ENCODE data around the gene SPATS2. TPM values are rescaled to one million over a fixed set of nuclear protein-coding genes. Genes with fewer than 3 reads are reported as not detected.

SPATS2 gene
- total RNA-seq, 2 experiments from 2014 or later, result 8.7 to 9.6 TPM

DNA sequence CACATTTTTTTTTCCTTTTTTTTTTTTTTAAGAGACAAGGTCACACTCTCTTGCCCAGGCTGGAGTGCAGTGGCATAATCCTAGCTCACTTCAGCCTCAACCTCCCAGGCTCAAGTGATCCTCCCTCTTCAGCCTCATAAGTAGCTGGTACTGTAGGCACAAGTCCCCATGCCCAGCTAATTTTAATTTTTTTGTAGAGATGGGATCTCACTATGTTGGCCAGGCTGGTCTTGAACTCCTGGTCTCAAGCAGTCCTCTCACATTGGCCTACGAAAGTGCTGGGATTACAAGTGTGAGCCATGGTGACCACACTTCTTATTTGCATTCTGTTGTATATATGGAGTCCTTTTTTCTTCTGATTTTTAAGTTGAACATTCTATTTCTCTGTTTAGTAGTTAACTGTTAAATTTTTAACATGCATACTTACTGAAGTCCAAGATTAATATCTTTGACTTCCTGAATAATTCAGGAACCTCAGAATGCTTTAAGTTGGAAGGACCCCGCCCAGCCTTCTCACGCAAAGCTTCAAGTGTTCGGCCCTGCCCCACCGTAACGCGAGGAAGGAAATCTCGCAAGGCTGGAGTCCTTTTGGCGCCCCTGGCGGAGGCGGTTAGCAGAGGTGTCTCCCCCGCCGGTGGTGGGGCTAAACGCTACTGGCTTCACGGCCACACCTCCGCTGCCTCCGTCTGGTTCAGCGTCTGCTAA lies 21.6 kb downstream of the SPATS2 start:
- CTCF ChIA-PET, result interaction anchor here (0.7 to 1.6 kb wide), 4 partner anchors 22 to 451 kb away, joined by 3 to 5 read pairs (median 3); no protein-coding TSS in a partner anchor
- intact Hi-C loops (cut with micrococcal nuclease), result loop anchor here (2.0 kb wide), 1 partner anchor 22 kb away; the partner anchor contains the start of gene SPATS2
- Mint-ChIP-seq H3K9me3 (no peaks in the 10 kb centered on the region), H3K27ac (no peak overlapping the region), H3K27me3 (ENCODE audit: low read depth) (no peaks in the 10 kb centered on the region), H3K4me1 (ENCODE audit: low read depth) (peaks cover 4% of the 10 kb centered on the region), H3K36me3 (ENCODE audit: low read depth) (no peaks in the 10 kb centered on the region), H3K4me3 (peak overlapping the region; percentile 45)
- DNase-seq, result peak; percentile 78

DNA sequence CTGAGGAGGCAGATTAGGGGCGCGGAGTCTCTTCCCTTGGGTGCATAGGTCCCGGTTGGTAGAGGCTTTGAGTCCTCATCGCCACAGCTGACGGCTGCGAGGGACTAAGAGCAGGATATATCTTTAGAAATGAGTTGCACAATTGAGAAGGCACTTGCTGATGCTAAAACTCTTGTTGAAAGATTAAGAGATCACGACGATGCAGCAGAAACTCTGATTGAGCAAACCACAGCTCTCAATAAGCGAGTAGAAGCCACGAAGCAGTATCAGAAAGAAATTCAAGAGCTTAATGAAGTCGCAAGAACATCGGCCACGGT lies 22.1 kb downstream of the SPATS2 start:
- no peaks in the 10 kb centered on the region for H3K36me3 Mint-ChIP-seq (ENCODE audit: low read depth)
- peak overlapping the region; percentile 45 for H3K4me3 Mint-ChIP-seq
- peaks cover 4% of the 10 kb centered on the region for H3K4me1 Mint-ChIP-seq (ENCODE audit: low read depth)
- H3K27me3 Mint-ChIP-seq (ENCODE audit: low read depth), result no peaks in the 10 kb centered on the region
- no peaks in the 10 kb centered on the region for H3K9me3 Mint-ChIP-seq
- no peak overlapping the region for H3K27ac Mint-ChIP-seq
- CTCF ChIA-PET, result interaction anchor here (0.6 to 1.6 kb wide), 6 partner anchors 21 to 451 kb away, joined by 3 to 5 read pairs (median 3); no protein-coding TSS in a partner anchor
- DNase-seq, result no peak
- intact Hi-C loops (cut with micrococcal nuclease), result loop anchor here (2.0 kb wide), 1 partner anchor 23 kb away; the partner anchor contains the start of gene SPATS2

DNA sequence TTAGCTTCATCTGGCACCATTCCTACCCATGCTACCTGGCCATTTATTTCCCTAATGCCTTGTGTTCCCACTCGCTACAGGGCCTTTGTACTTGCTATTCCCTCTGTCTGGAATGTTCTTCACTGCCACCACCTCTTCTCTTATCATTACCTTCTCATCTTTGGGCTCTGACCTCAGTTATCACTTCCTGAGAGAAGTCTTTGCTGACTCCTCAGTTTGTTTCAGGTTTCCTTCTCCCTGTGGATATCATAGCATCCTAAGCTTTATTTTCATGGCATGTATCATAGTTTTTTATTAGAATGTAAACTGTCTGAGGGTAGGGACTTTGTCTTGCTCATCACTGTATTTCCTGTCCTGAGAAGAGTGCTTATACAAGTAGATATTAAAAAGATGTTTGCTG lies 29.7 kb downstream of the SPATS2 start:
- Mint-ChIP-seq H3K36me3 (ENCODE audit: low read depth) (no peaks in the 10 kb centered on the region), H3K4me1 (ENCODE audit: low read depth) (no peaks in the 10 kb centered on the region), H3K4me3 (no peak overlapping the region), H3K27me3 (ENCODE audit: low read depth) (no peaks in the 10 kb centered on the region), H3K9me3 (no peaks in the 10 kb centered on the region), H3K27ac (no peak overlapping the region)
- intact Hi-C loops (cut with micrococcal nuclease), result no loop called here
- no peak for DNase-seq
- CTCF ChIA-PET, result interaction anchor here (0.6 to 1.5 kb wide), 5 partner anchors 8 to 248 kb away, joined by 3 to 6 read pairs (median 3); partner anchors contain the start of gene DNAJC22

DNA sequence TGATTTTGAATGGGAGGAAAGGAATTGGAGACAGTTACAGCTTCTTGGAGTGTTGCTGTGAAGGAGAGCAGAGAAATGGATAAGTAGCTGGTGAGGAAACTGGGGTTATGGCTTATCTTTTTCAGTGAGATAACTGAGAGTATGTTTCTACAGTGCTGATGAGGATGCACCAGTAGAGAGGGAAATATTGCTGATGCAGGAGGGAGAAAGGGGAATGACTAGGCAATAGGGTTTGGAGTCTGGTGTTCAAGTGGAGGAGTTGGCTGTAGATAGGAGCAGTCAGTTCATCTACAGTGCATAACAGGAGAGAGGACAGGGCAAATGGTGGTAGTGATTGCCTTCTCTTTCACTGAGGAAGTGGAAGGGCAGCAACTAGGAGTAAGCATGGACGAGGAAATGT lies 33.0 kb downstream of the SPATS2 start:
- intact Hi-C loops (cut with micrococcal nuclease), result no loop called here

DNA sequence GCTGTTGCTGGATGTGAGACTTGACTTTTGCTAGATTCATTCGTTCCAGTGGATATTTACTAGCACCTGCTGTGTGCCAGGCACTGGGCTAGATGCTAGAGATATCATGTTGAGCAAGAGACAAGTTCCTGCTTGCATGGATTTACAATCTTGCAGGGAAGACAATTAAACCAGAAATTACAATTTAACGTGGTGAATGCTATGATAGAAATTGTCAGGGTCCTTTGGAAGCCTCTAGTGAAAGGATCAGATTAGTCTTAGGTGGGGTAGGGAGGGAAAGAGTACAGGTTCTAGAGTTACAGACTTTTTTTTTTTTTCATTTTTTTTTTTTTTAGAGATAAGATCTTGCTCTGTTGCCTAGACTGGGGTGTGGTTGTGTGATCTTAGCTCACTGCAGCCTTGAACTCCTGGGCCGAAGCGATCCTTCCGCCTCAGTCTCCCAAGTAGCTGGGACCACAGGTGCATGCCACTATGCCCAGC lies 36.7 kb downstream of the SPATS2 start:
- Mint-ChIP-seq H3K27me3 (ENCODE audit: low read depth) (no peaks in the 10 kb centered on the region), H3K27ac (no peak overlapping the region), H3K4me1 (ENCODE audit: low read depth) (peaks cover 9% of the 10 kb centered on the region), H3K4me3 (no peak overlapping the region), H3K9me3 (no peaks in the 10 kb centered on the region), H3K36me3 (ENCODE audit: low read depth) (no peaks in the 10 kb centered on the region)
- CTCF ChIA-PET, result interaction anchor here (0.7 to 1.2 kb wide), 2 partner anchors 46 to 240 kb away, joined by 4 read pairs; no protein-coding TSS in a partner anchor
- no peak for DNase-seq
- intact Hi-C loops (cut with micrococcal nuclease), result no loop called here

More for the DNA sequence above, 33.0 kb downstream of the SPATS2 start:
- peaks cover 9% of the 10 kb centered on the region for H3K4me1 Mint-ChIP-seq (ENCODE audit: low read depth)
- H3K36me3 Mint-ChIP-seq (ENCODE audit: low read depth), result no peaks in the 10 kb centered on the region
- CTCF ChIA-PET, result interaction anchor here (1.2 to 1.6 kb wide), 2 partner anchors 42 to 118 kb away, joined by 3 to 5 read pairs; no protein-coding TSS in a partner anchor
- DNase-seq, result no peak
- H3K27me3 Mint-ChIP-seq (ENCODE audit: low read depth), result no peaks in the 10 kb centered on the region
- H3K27ac Mint-ChIP-seq, result no peak overlapping the region
- no peak overlapping the region for H3K4me3 Mint-ChIP-seq
- H3K9me3 Mint-ChIP-seq, result no peaks in the 10 kb centered on the region

DNA sequence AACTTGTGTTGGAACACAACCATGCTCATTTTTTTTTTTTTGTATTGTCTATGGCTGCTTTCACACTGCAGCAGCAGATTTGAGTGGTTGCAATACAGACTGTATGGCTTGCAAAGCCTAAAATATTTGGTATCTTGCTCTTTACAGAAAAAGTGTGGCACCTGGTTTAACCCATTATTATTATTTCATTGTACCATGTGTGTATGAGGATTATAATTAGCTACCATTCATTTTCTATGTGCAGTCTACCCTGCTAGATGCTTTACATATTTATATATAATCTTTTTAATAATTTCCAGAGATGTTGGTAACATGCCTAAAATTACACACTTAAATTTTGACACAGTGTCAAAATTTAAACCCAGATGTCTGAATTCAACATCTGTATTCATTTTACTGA lies 37.7 kb downstream of the SPATS2 start:
- no peak overlapping the region for H3K4me3 Mint-ChIP-seq
- CTCF ChIA-PET, result interaction anchor here (0.5 to 1.4 kb wide), 3 partner anchors 8 to 223 kb away, joined by 3 read pairs; no protein-coding TSS in a partner anchor
- no peaks in the 10 kb centered on the region for H3K36me3 Mint-ChIP-seq (ENCODE audit: low read depth)
- intact Hi-C loops (cut with micrococcal nuclease), result no loop called here
- no peaks in the 10 kb centered on the region for H3K27me3 Mint-ChIP-seq (ENCODE audit: low read depth)
- DNase-seq, result no peak
- no peaks in the 10 kb centered on the region for H3K9me3 Mint-ChIP-seq
- peaks cover 9% of the 10 kb centered on the region for H3K4me1 Mint-ChIP-seq (ENCODE audit: low read depth)
- no peak overlapping the region for H3K27ac Mint-ChIP-seq

DNA sequence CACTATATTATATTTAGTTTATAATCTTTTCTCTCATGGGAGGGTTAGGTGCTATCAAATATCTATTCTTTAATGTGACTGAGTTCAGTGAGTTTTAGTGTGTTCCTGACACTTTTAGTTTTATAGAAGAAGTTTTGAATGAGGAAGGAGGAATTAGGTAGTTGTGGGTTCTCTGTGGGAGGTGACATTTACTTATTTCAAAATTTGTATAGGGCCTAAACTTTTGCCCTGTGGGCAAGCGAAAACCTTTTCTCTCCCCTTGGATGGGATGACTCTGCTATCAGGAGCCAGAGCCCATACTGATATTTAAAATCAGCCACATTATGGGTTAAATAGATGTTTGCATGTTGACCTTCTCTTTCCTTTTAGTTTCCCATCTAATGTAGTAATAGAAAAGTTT lies 43.6 kb downstream of the SPATS2 start:
- H3K27ac Mint-ChIP-seq, result no peak overlapping the region

DNA sequence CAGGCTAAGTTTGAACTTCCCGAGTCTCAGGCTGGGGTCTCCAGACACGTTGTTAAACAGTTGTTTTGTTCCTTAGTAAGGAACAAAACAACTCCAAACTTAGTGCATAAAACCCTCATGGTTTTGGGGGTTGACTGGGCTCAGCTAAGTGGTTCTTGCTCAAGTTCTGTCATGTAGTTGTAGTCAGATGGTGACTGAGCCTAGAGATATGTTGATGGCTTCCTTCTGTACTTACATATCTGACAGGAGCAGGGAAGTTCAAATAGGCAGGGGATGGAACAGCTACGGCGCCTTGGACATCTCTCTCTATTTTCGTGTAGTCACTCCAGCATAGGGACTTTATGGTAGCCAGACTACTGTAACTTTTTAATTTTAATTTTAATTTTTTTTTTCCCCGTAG lies 45.7 kb downstream of the SPATS2 start:
- Mint-ChIP-seq H3K36me3 (ENCODE audit: low read depth) (no peaks in the 10 kb centered on the region), H3K9me3 (no peaks in the 10 kb centered on the region), H3K4me1 (ENCODE audit: low read depth) (no peaks in the 10 kb centered on the region), H3K4me3 (no peak overlapping the region), H3K27me3 (ENCODE audit: low read depth) (no peaks in the 10 kb centered on the region), H3K27ac (no peak overlapping the region)
- CTCF ChIA-PET, result interaction anchor here (0.6 to 3.9 kb wide), 3 partner anchors 9 to 1091 kb away, joined by 4 to 16 read pairs (median 4); no protein-coding TSS in a partner anchor
- no peak for DNase-seq
- intact Hi-C loops (cut with micrococcal nuclease), result no loop called here

More for the DNA sequence above, 43.6 kb downstream of the SPATS2 start:
- Mint-ChIP-seq H3K9me3 (no peaks in the 10 kb centered on the region), H3K4me1 (ENCODE audit: low read depth) (no peaks in the 10 kb centered on the region), H3K4me3 (no peak overlapping the region), H3K36me3 (ENCODE audit: low read depth) (no peaks in the 10 kb centered on the region), H3K27me3 (ENCODE audit: low read depth) (no peaks in the 10 kb centered on the region)
- intact Hi-C loops (cut with micrococcal nuclease), result no loop called here
- CTCF ChIA-PET, result interaction anchor here (0.6 to 1.0 kb wide), 2 partner anchors 21 to 60 kb away, joined by 3 to 6 read pairs; no protein-coding TSS in a partner anchor
- no peak for DNase-seq

DNA sequence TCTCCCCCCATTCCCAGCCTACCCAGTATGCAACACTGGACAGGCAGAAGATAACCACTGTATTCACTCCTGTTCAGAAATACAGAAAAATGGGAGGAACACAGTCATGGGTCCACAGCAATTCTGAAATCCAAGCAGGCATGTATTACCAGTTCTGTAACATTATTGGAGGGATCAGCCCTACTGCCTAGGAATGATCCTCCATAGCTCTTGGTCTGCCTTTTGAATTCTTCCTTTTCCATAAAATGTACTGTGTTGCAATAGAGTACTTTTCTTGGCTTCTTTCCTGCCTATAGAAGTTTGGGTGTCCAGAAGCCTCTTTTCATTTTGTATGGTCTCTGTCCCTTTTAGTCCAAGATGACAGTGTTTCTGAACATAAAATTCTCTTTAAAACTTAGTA lies 46.5 kb downstream of the SPATS2 start:
- intact Hi-C loops (cut with micrococcal nuclease), result no loop called here
- H3K4me3 Mint-ChIP-seq, result no peak overlapping the region
- CTCF ChIA-PET, result interaction anchor here (3.9 kb wide), 1 partner anchor 56 kb away, joined by 16 read pairs; no protein-coding TSS in a partner anchor

DNA sequence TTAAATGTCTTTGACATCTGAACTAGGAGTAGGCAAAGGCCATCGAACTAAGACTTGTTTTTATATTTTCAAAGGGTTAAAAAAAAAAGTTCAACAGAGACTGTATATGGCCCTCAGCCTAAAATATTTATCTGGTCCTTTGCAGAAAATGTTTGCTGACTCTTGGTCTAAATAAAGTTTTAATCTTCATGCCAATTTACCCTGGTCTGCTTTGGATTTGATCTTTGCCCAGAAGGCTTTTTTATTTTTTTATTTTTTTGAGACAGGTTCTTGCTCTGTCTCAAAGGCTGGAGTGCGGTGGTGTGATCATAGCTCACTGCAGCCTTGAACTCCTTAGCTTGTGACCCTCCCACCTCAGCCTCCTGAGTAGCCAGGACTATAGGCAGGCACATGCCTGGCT lies 47.1 kb downstream of the SPATS2 start:
- Mint-ChIP-seq H3K27me3 (ENCODE audit: low read depth) (no peaks in the 10 kb centered on the region), H3K4me1 (ENCODE audit: low read depth) (no peaks in the 10 kb centered on the region)
- CTCF ChIA-PET, result interaction anchor here (3.9 kb wide), 1 partner anchor 56 kb away, joined by 16 read pairs; no protein-coding TSS in a partner anchor

More for the DNA sequence above, 46.5 kb downstream of the SPATS2 start:
- Mint-ChIP-seq H3K36me3 (ENCODE audit: low read depth) (no peaks in the 10 kb centered on the region), H3K9me3 (no peaks in the 10 kb centered on the region), H3K4me1 (ENCODE audit: low read depth) (no peaks in the 10 kb centered on the region), H3K27ac (no peak overlapping the region), H3K27me3 (ENCODE audit: low read depth) (no peaks in the 10 kb centered on the region)
- DNase-seq, result no peak

DNA sequence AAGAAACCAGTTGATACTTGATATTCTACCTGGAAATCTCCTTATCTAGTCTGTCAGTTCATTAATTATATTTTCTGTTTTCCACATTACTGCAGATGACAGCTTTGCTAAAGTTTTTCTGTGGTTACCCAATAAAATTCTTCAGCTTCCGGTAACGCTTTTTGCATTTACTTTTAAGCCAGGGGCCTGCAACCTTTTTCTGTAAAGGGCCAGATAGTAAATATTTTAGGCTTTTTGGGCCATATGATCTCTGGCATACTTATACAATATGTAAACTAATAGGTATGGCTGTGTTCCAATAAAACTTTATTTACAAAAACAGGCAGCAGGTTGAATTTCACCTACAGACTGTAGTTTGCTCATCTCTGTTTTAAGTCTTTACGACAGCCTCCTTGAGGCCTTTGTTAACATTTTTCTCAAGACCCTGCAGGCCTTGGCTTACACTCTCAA lies 48.3 kb downstream of the SPATS2 start:
- H3K36me3 Mint-ChIP-seq (ENCODE audit: low read depth), result no peaks in the 10 kb centered on the region
- H3K27me3 Mint-ChIP-seq (ENCODE audit: low read depth), result no peaks in the 10 kb centered on the region
- no peak overlapping the region for H3K4me3 Mint-ChIP-seq
- CTCF ChIA-PET, result interaction anchor here (3.9 kb wide), 1 partner anchor 57 kb away, joined by 16 read pairs; no protein-coding TSS in a partner anchor
- intact Hi-C loops (cut with micrococcal nuclease), result no loop called here
- H3K27ac Mint-ChIP-seq, result no peak overlapping the region
- DNase-seq, result no peak
- H3K4me1 Mint-ChIP-seq (ENCODE audit: low read depth), result no peaks in the 10 kb centered on the region
- no peaks in the 10 kb centered on the region for H3K9me3 Mint-ChIP-seq

More for the DNA sequence above, 47.1 kb downstream of the SPATS2 start:
- intact Hi-C loops (cut with micrococcal nuclease), result no loop called here
- DNase-seq, result no peak
- Mint-ChIP-seq H3K36me3 (ENCODE audit: low read depth) (no peaks in the 10 kb centered on the region), H3K27ac (no peak overlapping the region), H3K9me3 (no peaks in the 10 kb centered on the region), H3K4me3 (no peak overlapping the region)

DNA sequence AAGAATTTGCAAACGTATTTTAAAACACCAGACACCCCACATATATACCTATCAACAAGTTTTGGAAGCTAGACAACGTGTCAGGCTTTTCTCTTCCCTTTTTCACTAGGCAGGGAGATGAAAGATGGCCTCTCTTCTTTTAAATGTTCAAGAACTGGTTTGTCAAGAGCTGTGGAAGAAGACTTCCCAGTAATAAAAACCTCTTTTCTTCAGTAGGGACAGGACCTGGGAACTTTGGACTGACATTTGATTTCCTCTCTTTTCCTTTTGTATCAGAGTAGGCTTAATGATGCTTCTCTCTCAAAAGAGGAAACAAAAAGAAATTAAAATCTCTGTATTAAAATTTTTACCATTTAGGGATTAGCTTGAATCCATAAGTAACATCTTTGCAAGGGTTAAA lies 49.6 kb downstream of the SPATS2 start:
- Mint-ChIP-seq H3K9me3 (no peaks in the 10 kb centered on the region), H3K36me3 (ENCODE audit: low read depth) (no peaks in the 10 kb centered on the region), H3K4me3 (no peak overlapping the region), H3K27me3 (ENCODE audit: low read depth) (no peaks in the 10 kb centered on the region), H3K27ac (no peak overlapping the region), H3K4me1 (ENCODE audit: low read depth) (no peaks in the 10 kb centered on the region)
- DNase-seq, result no peak
- intact Hi-C loops (cut with micrococcal nuclease), result no loop called here
- CTCF ChIA-PET, result interaction anchor here (0.7 to 3.9 kb wide), 2 partner anchors 12 to 59 kb away, joined by 3 to 16 read pairs; no protein-coding TSS in a partner anchor
